ENCODE measurements around the gene THBS2. TPM values are rescaled to one million over a fixed set of nuclear protein-coding genes. Genes with fewer than 3 reads are reported as not detected.

Gene THBS2
- total RNA-seq, 1 donor = 519 TPM

GRCh38 chr6:169208011-169208410, 45.6 kb downstream of the THBS2 start:
- TF ChIP-seq, protein P1, sequence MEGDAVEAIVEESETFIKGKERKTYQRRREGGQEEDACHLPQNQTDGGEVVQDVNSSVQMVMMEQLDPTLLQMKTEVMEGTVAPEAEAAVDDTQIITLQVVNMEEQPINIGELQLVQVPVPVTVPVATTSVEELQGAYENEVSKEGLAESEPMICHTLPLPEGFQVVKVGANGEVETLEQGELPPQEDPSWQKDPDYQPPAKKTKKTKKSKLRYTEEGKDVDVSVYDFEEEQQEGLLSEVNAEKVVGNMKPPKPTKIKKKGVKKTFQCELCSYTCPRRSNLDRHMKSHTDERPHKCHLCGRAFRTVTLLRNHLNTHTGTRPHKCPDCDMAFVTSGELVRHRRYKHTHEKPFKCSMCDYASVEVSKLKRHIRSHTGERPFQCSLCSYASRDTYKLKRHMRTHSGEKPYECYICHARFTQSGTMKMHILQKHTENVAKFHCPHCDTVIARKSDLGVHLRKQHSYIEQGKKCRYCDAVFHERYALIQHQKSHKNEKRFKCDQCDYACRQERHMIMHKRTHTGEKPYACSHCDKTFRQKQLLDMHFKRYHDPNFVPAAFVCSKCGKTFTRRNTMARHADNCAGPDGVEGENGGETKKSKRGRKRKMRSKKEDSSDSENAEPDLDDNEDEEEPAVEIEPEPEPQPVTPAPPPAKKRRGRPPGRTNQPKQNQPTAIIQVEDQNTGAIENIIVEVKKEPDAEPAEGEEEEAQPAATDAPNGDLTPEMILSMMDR (IDR thresholded peaks at IDR 0.05; ENCODE audit: insufficient read depth, low read length) = no peak
- H3K4me3 ChIP-seq (ENCODE audit: low read depth, low read length) = no peak overlapping the region
- no peak for DNase-seq (ENCODE audit: low read depth)

DNA sequence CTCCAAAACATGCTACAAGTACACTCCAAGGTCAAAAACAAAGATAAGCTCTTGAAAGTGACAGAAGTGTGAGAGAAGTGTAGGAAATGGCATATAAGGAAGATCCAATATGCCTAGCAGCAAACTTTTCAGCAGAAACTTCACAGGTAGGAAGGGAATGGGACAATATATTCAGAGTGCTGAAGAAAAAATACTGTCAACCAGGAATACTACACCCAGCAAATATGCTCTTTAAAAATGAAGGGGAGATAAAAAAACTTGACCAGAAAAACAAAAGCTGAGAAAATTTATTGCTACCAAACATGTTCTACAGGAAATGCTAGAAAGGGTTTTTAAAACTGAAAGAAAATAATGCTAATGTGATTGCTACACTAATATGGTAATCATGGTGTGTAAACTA, 46.2 kb downstream of the THBS2 start:
- TF ChIP-seq, protein P1 (IDR thresholded peaks at IDR 0.05; ENCODE audit: insufficient read depth, low read length) = no peak
- H3K4me3 ChIP-seq (ENCODE audit: low read depth, low read length) = no peak overlapping the region
- no peak for DNase-seq (ENCODE audit: low read depth)

DNA sequence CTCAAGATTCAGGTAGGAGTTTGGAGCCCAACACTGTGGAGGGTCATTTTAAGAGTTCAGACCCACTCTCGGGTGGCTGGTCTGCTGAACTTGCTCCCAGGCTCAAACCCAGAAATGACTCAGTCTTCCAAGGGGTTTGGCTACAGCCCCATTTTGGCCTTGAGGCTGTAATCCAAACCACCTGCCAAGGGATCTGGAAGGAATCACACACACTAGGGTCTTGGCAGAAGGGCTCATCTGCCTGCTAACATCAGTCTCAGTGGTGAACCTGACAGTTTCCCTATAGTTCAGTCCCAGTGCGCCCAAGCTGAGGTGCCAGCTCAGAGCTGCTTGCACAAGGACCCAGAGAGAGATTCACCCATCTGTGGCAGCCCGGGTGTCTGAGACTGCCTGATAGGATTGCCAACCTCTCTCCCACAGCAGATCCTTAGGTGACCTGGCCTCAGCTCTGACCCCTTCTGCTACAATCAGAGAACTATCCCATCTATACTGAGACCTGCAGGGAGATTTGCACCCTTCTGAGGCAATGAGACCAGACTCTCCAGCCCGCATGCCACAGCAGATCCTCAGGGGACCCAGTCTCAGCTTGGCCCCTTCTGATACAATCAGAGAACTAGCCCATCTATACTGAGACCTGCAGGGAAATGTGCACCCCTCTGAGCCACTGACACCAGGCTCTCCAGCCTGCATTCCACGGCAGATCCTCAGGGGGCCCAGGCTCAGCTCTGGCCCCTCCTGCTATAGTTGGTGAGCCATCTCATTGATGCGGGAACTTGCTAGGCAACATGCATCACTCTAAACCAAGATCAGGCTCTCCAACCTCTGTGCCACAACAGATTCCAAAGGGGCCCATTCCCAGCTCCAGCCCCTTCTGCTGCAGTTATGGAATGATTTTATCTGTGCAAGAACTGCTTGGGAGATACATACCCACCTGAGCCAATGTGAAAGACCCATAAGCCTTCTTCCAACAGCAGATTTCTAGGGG, 48.2 kb downstream of the THBS2 start:
- TF ChIP-seq, protein P1 (IDR thresholded peaks at IDR 0.05; ENCODE audit: insufficient read depth, low read length) = no peak
- H3K4me3 ChIP-seq (ENCODE audit: low read depth, low read length) = no peak overlapping the region
- DNase-seq (ENCODE audit: low read depth) = peak; percentile 95

GRCh38 chr6:169204167-169204566, 49.5 kb downstream of the THBS2 start:
- TF ChIP-seq, protein P1 (IDR thresholded peaks at IDR 0.05; ENCODE audit: insufficient read depth, low read length) = no peak
- no peak for DNase-seq (ENCODE audit: low read depth)

DNA sequence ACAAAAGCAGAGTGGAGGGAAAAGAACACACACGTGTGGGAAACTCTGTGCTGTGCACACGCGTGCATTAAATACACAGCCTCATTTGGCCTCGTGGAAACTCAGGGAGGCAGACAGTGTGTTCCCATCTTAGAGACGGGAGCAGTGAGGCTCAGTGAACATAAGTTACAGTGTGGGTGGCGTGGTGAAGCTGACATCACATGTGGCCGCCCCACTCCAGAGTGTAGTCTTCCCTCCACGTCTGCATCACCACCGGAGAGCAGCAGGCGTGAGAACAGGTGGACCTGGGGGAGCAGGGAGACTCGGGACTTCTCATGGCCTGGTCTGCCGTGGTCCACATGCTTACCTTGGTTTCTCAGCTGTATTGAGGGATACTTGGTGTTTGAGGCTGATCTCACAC, 51.7 kb downstream of the THBS2 start:
- TF ChIP-seq, protein P1 (IDR thresholded peaks at IDR 0.05; ENCODE audit: insufficient read depth, low read length) = no peak
- no peak for DNase-seq (ENCODE audit: low read depth)

More at GRCh38 chr6:169204167-169204566, 49.5 kb downstream of the THBS2 start:
- H3K4me3 ChIP-seq (ENCODE audit: low read depth, low read length) = no peak overlapping the region

GRCh38 chr6:169200893-169201514, 52.6 kb downstream of the THBS2 start:
- no peak for DNase-seq (ENCODE audit: low read depth)
- no peak overlapping the region for H3K4me3 ChIP-seq (ENCODE audit: low read depth, low read length)
- TF ChIP-seq, protein P1 (IDR thresholded peaks at IDR 0.05; ENCODE audit: insufficient read depth, low read length) = no peak

More for the DNA sequence above, 51.7 kb downstream of the THBS2 start:
- H3K4me3 ChIP-seq (ENCODE audit: low read depth, low read length) = no peak overlapping the region
